ENCODE data around the gene FAIM2.

FAIM2 gene

DNA sequence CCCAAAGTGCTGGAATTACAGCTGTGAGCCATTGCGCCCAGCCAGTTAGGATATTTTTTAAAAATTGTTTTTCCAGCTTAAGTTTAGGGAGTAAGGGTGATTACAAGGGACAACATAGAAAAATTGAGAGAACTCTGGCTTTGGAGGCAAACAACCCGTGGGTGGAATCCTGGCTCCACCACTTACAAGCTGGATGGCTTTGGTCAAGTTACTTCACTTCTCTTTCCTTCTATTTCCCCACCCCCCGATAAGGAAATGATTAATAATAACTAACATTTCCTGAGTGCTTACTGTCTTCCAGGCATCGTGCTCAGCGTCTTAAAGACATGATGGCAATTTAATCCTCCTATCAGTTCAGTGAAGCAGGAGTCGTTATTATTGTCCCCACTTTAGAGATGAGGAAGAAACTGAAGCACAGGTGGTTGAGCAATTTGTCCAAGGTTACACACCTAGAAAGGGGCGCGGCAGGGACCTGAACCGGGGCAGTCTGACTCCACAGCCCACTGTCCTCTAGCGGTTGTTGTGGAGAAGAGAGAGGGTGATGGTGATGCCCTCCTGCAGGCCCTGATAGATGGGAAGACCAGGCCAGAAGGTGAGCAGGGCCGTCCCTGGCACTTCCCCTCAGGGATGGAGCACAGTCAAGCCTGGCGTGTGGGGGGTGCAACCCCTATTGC is 16.7 kb upstream of the FAIM2 start:
- no peaks in the 10 kb centered on the region for H3K36me3 ChIP-seq (ENCODE audit: insufficient read depth, low read length)
- no peak overlapping the region for H3K4me3 ChIP-seq (ENCODE audit: low read length)
- peaks cover 12% of the 10 kb centered on the region for H3K27me3 ChIP-seq (ENCODE audit: insufficient read depth, low read length)
- H3K4me1 ChIP-seq (ENCODE audit: insufficient read depth, low read length): no peaks in the 10 kb centered on the region
- H3K9me3 ChIP-seq (ENCODE audit: low read length): no peaks in the 10 kb centered on the region
- H2AFZ ChIP-seq (ENCODE audit: low read depth, low read length): no peak overlapping the region

DNA sequence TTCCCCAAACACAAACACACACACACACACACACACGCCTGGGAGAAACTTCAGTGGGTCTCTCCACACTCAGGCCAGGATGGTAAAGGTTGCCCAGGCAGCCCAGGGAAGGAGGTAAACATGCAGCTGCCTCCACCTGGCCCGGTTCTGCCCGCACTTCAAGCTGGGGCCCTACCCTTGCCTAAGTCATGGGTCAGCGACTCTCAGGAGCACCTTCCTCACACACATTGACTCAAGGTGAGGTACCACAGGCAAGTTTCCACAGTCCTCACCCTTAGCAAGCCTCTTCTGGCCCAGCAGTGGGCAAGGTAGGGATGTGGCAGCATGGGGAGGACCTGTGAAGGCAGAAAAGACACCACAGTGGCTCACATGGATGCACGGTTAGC is 14.1 kb upstream of the FAIM2 start:
- Histone ChIP-seq H3K9me3 (ENCODE audit: low read length) (no peaks in the 10 kb centered on the region), H3K4me1 (ENCODE audit: insufficient read depth, low read length) (peaks cover 7% of the 10 kb centered on the region), H3K27me3 (ENCODE audit: insufficient read depth, low read length) (peaks cover 12% of the 10 kb centered on the region), H3K4me3 (ENCODE audit: low read length) (no peak overlapping the region), H2AFZ (ENCODE audit: low read depth, low read length) (no peak overlapping the region), H3K36me3 (ENCODE audit: insufficient read depth, low read length) (no peaks in the 10 kb centered on the region)

DNA sequence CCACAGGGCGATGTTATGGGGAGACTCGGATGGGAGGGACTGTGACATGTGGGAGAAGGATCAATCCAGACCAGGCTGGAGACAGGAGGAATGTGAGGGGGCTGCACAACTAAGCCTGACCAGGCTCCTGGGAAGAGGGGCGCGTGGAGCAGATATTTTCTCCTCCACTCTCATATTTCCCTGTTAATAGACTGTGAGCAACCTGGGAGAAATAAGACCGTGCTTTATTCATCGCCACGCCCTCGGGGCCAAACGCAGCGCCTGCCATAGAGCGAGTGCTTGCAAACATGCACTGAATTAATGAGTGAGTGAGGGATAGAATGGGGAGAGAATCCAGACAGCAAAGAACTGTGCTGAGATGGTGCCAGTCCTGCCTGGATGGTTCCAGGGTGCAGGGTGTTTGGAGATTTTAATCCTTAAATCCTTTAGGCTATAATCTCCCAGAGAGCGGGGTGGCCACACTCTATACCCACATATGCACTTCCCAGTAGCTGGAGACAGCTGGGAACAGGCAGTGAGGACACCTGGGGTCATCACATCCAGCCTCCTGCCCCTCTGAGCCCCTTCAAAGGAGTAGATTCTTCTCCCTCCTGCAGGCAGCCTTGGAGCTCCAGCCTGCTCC is 13.6 kb upstream of the FAIM2 start:
- Histone ChIP-seq H3K9me3 (ENCODE audit: low read length) (no peaks in the 10 kb centered on the region), H3K36me3 (ENCODE audit: insufficient read depth, low read length) (no peaks in the 10 kb centered on the region), H3K4me3 (ENCODE audit: low read length) (no peak overlapping the region), H2AFZ (ENCODE audit: low read depth, low read length) (no peak overlapping the region), H3K27me3 (ENCODE audit: insufficient read depth, low read length) (peaks cover 9% of the 10 kb centered on the region), H3K4me1 (ENCODE audit: insufficient read depth, low read length) (peaks cover 7% of the 10 kb centered on the region)

DNA sequence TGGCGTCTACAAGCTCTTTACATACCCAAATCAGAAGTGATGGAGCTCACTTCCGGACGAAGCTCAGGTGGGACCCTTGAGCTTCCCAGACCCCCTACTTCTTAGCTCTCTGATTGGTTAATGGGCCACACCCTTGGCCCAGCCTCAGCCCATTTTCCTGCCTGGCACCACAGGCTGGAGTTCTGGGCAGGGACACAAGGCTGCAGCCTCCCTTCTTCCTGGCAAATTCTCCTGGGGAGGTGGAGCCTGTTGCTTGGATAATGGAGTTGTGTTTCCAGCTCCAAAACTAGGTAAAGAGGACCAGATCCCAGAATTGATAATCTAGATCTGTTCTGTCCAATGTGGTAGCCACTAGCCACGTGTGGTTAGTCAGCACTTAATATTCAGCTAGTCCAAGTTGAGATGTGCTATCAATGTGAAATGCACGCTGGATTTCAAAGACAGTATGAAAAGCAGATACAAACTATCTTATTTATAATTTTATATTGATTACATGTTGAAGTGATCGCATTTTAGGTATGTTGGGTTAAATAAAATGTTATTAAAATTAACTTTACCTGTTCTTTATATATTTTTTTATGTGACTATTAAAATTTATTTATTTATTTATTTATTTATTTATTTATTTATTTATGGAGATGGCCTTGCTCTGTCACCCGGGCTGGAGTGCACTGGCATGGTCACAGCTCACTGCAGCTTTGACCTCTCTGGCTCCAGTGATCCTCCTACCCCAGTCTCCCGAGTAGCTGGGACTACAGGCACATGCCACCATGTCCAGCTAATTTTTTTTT is 12.6 kb upstream of the FAIM2 start:
- peaks cover 7% of the 10 kb centered on the region for H3K4me1 ChIP-seq (ENCODE audit: insufficient read depth, low read length)
- H3K4me3 ChIP-seq (ENCODE audit: low read length): no peak overlapping the region
- no peaks in the 10 kb centered on the region for H3K36me3 ChIP-seq (ENCODE audit: insufficient read depth, low read length)
- no peaks in the 10 kb centered on the region for H3K9me3 ChIP-seq (ENCODE audit: low read length)
- H2AFZ ChIP-seq (ENCODE audit: low read depth, low read length): no peak overlapping the region
- H3K27me3 ChIP-seq (ENCODE audit: insufficient read depth, low read length): peaks cover 11% of the 10 kb centered on the region

DNA sequence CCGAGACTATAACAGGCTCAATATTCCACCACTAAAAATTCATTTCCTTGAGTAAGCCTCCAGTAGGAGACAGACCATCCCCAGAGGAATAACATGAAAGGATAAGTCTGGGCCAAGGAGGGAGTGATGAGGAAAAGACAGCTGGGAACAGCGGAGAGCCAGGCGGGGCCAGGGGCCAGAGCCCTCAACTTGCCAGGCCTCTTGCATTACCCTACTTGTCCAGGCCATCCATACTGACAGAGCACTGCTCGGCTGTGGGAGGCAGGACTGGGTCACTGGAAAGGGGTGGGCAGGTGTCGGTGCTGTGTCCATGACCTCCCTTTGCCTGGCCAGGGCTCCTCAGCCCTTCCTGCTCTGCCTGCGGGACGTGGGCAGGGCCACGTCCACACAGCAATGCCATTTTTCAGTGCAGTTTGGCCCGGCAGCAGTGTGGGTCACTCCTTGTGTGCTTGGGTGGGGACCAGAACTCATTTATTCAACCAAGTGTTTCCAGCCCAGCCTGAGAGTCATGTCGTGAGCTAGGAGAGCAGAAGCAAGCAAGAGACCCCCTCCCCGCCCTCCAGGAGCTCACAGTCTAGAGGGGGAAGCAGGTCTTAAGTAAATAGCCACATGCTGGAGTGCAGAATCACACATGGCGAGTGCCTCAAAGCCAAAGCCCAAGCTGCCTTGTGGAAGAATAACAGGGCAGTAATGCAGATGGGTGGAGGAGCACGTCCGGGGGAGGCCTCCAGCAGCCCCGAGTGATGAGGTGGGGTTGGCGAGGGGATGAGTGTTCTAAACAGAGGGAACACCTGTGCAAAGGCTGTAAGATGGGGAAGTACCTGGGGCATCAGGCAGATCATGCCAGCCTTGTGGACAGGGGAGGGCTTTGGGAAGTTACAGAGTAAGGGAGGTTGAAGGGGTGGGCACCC is 8.9 kb upstream of the FAIM2 start:
- Histone ChIP-seq H3K27me3 (ENCODE audit: insufficient read depth, low read length) (peaks cover 12% of the 10 kb centered on the region), H3K36me3 (ENCODE audit: insufficient read depth, low read length) (no peaks in the 10 kb centered on the region), H2AFZ (ENCODE audit: low read depth, low read length) (no peak overlapping the region), H3K9me3 (ENCODE audit: low read length) (no peaks in the 10 kb centered on the region), H3K4me1 (ENCODE audit: insufficient read depth, low read length) (peaks cover 19% of the 10 kb centered on the region), H3K4me3 (ENCODE audit: low read length) (no peak overlapping the region)

DNA sequence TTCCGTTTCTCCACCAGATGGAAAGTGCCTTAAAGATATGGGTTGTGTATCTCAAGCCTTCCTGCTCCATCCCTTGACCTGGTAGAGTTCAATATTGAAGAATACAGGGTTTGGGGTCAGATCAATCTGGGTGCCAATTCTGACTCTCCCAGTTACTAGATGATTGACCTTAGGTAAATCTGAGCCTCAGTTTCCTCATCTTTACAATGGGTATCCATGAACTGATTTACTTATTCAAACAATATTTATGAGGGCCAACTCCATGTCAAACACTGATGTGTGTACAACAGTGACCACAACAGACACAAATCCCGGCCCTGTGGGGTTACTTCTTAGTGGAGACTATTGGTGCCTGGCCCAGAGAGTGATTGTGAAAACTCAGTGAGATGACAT is 7.5 kb upstream of the FAIM2 start:
- peaks cover 14% of the 10 kb centered on the region for H3K27me3 ChIP-seq (ENCODE audit: insufficient read depth, low read length)
- H3K36me3 ChIP-seq (ENCODE audit: insufficient read depth, low read length): no peaks in the 10 kb centered on the region
- no peak overlapping the region for H2AFZ ChIP-seq (ENCODE audit: low read depth, low read length)

DNA sequence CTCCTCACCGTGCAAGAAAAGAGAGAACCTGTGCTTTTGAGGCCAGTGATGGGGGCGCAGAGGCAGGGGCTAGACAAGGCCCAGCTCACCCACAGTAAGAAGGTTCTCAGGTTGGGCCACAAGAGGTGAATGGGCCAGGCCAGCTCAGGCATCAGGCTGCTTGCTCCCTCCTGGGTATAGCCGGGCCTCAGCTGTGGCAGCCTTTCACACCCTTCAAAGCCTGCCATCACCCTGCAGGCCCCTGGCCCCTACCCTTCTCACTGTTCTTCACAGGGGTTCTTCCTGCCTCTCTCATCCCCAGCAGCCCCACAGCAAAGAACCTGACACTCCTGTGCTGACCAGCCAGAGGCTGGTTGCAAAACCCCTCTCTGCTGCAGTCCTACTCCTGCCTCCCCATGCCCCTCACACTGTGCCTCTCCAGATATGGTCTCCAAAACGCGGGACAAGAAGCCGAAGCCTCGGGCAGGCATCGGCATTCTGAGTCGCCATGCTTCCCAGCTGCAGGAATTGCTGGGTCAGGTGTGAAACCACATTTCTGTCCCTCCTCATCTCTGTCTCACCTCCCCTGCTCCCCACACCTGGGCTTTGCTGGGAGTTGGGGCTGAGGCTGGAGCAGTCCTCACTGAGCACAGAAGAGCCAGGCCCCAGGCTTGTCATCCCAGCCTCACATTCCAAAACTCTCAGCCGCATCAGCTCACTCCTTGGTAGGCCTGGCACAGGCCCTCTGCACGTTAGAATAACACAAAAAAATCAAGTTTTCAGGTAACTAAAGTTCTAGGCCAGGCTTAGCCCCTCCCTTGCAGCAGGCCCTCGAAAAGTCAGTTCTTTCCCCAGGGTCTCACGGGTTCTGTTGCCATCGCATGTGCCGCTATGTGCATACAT is 6.9 kb upstream of the FAIM2 start:
- no peak overlapping the region for H3K4me3 ChIP-seq (ENCODE audit: low read length)
- no peaks in the 10 kb centered on the region for H3K9me3 ChIP-seq (ENCODE audit: low read length)
- peaks cover 19% of the 10 kb centered on the region for H3K4me1 ChIP-seq (ENCODE audit: insufficient read depth, low read length)
- H2AFZ ChIP-seq (ENCODE audit: low read depth, low read length): no peak overlapping the region
- H3K27me3 ChIP-seq (ENCODE audit: insufficient read depth, low read length): peaks cover 19% of the 10 kb centered on the region
- no peaks in the 10 kb centered on the region for H3K36me3 ChIP-seq (ENCODE audit: insufficient read depth, low read length)

More for the DNA sequence above, 7.5 kb upstream of the FAIM2 start:
- Histone ChIP-seq H3K4me3 (ENCODE audit: low read length) (no peak overlapping the region), H3K9me3 (ENCODE audit: low read length) (no peaks in the 10 kb centered on the region), H3K4me1 (ENCODE audit: insufficient read depth, low read length) (peaks cover 19% of the 10 kb centered on the region)

DNA sequence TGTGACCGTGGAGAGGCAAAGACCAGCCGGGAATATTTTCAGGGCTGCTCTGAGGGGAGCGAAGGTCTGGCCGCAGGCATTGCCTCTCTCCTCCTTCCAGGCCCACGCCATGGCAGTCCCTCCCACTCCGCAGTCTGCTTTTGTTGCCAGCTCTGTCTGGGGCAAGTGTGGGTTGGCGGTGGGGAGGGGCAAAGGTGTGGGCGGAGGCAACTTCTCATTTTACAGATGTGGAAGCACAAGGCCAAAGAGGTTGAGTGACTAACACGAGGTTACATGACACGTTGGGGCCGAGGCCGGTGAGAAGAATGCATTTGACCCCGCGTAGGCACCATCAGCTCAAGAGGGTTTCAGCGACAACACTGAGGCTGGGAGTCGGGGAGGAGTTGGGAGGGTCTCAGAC is 6.1 kb upstream of the FAIM2 start:
- H3K4me1 ChIP-seq (ENCODE audit: insufficient read depth, low read length): peaks cover 19% of the 10 kb centered on the region
- H3K27me3 ChIP-seq (ENCODE audit: insufficient read depth, low read length): peaks cover 20% of the 10 kb centered on the region
- no peaks in the 10 kb centered on the region for H3K9me3 ChIP-seq (ENCODE audit: low read length)
- no peak overlapping the region for H2AFZ ChIP-seq (ENCODE audit: low read depth, low read length)
- no peak overlapping the region for H3K4me3 ChIP-seq (ENCODE audit: low read length)
- no peaks in the 10 kb centered on the region for H3K36me3 ChIP-seq (ENCODE audit: insufficient read depth, low read length)

DNA sequence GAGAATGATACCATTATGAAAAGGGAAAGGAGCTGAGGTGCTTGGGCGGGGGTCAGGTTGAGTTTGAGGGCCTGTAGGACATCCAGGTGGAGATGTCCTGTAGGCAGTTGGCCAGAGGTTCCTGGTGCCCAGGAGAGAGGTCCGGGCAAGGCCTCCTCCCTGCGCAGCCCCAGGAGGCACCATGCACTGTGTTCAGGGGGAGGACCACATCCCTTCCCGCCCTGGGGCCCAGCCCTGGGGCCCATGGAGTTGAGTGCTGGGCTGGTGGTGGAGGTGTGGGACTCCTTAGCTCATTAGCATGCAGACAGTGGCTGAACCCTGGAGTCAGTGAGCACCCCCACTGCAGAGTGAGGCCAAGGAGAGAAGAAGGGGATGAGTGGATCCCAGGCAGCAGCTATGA is 5.7 kb upstream of the FAIM2 start:
- Histone ChIP-seq H3K27me3 (ENCODE audit: insufficient read depth, low read length) (peaks cover 25% of the 10 kb centered on the region), H3K9me3 (ENCODE audit: low read length) (no peaks in the 10 kb centered on the region), H3K4me3 (ENCODE audit: low read length) (no peak overlapping the region), H3K36me3 (ENCODE audit: insufficient read depth, low read length) (no peaks in the 10 kb centered on the region), H2AFZ (ENCODE audit: low read depth, low read length) (no peak overlapping the region), H3K4me1 (ENCODE audit: insufficient read depth, low read length) (peaks cover 17% of the 10 kb centered on the region)

DNA sequence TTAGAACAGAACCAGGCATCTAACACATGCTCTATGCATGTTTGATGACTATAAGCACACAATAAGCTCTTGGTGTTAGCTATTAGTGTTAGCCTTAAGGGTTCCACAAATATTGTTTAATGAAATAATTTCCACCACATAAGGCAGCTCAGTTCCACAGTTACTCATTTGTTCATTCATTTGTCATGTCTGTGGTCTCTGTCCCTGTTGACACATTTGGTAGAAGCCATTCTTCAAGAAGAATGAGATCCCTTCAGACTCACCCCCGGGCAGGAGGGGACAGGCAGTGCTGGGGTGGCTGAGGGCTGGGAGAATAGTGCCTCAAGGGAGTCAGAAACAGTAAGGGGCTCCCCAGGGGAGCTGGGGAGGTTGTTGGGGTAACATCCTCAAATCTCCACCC is 3.7 kb upstream of the FAIM2 start:
- H3K9me3 ChIP-seq (ENCODE audit: low read length): no peaks in the 10 kb centered on the region
- H3K36me3 ChIP-seq (ENCODE audit: insufficient read depth, low read length): no peaks in the 10 kb centered on the region

DNA sequence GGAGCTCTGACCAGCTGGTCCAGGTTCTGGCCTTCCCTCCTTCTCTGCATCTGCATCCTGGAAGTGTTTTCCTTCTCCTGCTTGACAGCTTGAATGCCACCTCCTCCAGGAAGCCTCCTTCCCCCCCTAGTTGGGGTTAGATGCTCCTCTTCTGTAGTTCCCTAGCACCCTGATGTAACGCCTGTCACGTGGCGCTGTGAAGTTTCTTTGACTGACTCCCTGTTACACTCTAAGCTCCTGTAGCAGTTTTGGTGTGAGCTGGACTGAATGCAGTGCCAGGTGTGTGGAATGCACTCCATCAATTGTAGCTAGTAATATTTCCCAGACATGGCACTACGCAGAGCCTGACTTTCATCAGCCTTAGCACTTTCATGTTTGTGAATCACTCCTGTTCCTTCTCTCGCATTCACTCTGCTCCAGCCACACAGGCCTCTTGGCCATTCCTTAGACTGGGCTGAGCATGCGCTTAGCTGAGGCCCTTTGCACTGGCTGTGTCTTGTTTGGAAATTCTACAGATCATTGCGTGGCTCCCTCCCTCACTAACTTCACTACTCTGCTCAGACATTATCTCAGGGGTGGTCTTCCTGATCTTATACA is 2.1 kb upstream of the FAIM2 start:
- no peaks in the 10 kb centered on the region for H3K9me3 ChIP-seq (ENCODE audit: low read length)
- H2AFZ ChIP-seq (ENCODE audit: low read depth, low read length): no peak overlapping the region
- H3K27me3 ChIP-seq (ENCODE audit: insufficient read depth, low read length): peaks cover 33% of the 10 kb centered on the region
- H3K4me3 ChIP-seq (ENCODE audit: low read length): no peak overlapping the region
- H3K4me1 ChIP-seq (ENCODE audit: insufficient read depth, low read length): peaks cover 23% of the 10 kb centered on the region
- no peaks in the 10 kb centered on the region for H3K36me3 ChIP-seq (ENCODE audit: insufficient read depth, low read length)

More for the DNA sequence above, 3.7 kb upstream of the FAIM2 start:
- Histone ChIP-seq H2AFZ (ENCODE audit: low read depth, low read length) (no peak overlapping the region), H3K27me3 (ENCODE audit: insufficient read depth, low read length) (peaks cover 32% of the 10 kb centered on the region), H3K4me3 (ENCODE audit: low read length) (no peak overlapping the region), H3K4me1 (ENCODE audit: insufficient read depth, low read length) (peaks cover 23% of the 10 kb centered on the region)

DNA sequence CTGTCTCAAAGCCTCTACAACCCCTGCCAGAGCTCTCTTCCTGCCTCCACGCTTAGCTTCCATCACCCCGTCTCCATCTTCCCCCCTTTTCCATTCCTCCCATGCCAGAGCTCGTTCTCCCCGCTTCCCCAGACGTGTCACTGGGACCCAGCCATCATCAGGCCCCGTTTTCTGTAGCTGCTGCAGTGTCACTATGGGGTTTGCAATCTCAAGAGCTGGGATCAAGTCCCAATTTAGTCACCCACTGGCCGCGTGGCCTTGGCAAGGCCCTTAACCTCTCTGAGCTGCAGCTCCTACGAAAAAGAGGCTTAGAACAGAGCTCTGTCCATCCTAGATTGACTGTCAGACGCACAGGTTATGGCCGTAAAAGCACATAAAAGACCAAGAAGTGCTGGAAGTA is 901 bp upstream of the FAIM2 start:
- Histone ChIP-seq H3K27me3 (ENCODE audit: insufficient read depth, low read length) (peaks cover 29% of the 10 kb centered on the region), H3K4me1 (ENCODE audit: insufficient read depth, low read length) (peaks cover 16% of the 10 kb centered on the region), H2AFZ (ENCODE audit: low read depth, low read length) (no peak overlapping the region), H3K9me3 (ENCODE audit: low read length) (no peaks in the 10 kb centered on the region), H3K36me3 (ENCODE audit: insufficient read depth, low read length) (no peaks in the 10 kb centered on the region), H3K4me3 (ENCODE audit: low read length) (no peak overlapping the region)

Measured in neuron (in vitro differentiated cells).